Erythroblast (primary cell): ENCODE measurements around the gene DYRK1B.

Source experiments
- GATA1 ChIP-seq: IDR thresholded peaks from 2 replicates; pipeline ENCODE4 v1.6.1; 2011; ENCODE audit warnings: low read depth, mild to moderate bottlenecking, control low read depth, low read length, moderate library complexity
- POLR2A ChIP-seq: IDR thresholded peaks from 2 replicates; pipeline ENCODE4 v1.6.1; 2011; ENCODE audit warnings: mild to moderate bottlenecking, low read length

- no peak for TF ChIP-seq POLR2A
- TF ChIP-seq GATA1 = no peak
Observed at GRCh38 chr19:39816287-39817048, 17.5 kb downstream of the DYRK1B start.
